Activated effector memory CD4-positive, alpha-beta T cell treated with anti-CD3 and anti-CD28 coated beads, Interleukin-2, amount 50 U/mL, for 16 hours (primary cell): ENCODE measurements around the gene DCAF7.
A peak's percentile ranks its signal among the peaks of the same experiment; 100 is the strongest.

Experiments
- DNase-seq: peaks from one replicate; pipeline ENCODE4 v3.0.0-alpha.2; 2020

Gene DCAF7

GRCh38 chr17:63549946-63550816, at the start of gene DCAF7:
TSS of gene DCAF7 (plus strand) at chr17:63550477. CDS start at chr17:63550678, 201 bp downstream.
- DNase-seq: peak; percentile 100

DNA sequence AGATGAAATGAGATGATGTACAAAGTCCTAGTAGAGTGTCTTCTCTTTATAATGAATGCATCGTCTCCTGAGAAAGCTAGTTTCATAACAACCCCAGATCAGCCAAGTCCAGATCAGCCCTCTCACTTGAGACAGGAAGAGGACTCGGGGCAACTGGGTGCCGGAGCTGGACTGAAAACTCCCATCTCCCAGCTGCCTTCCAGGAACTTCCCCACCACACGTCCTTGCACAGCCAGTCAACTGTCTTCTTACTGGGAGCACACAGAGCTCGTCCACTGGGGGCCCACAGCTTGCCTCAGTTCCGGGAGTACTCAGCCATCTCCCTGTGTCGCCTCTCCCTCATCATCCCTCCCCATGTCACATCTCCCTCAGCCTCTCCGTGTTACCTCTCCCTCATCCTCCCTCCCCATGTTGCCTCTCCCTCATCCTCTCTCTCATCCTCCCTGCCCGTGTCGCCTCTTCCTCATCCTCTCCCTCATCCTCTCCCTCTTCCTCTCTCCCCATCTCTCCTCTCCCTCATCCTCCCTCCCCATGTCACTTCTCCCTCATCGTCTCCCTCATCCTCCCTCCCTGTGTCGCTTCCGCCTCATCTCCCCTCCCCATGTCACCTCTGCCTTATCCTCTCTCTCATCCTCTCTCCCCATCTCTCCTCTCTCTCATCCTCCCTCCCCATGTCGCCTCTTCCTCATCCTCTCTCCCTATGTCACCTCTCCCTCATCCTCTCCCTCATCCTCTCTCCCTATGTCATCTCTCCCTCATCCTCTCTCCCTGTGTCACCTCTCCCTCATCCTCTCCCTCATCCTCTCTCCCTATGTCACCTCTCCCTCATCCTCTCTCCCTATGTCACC, 49.5 kb upstream of the DCAF7 start:
- DNase-seq: no peak

- no peak for DNase-seq
Measured at GRCh38 chr17:63503341-63503705, 47.0 kb upstream of the DCAF7 start.

GRCh38 chr17:63504261-63504660, 46.0 kb upstream of the DCAF7 start:
- no peak for DNase-seq

GRCh38 chr17:63505341-63505740, 44.9 kb upstream of the DCAF7 start:
- no peak for DNase-seq

- DNase-seq: no peak
Measured at GRCh38 chr17:63506627-63507026, 43.6 kb upstream of the DCAF7 start.

DNA sequence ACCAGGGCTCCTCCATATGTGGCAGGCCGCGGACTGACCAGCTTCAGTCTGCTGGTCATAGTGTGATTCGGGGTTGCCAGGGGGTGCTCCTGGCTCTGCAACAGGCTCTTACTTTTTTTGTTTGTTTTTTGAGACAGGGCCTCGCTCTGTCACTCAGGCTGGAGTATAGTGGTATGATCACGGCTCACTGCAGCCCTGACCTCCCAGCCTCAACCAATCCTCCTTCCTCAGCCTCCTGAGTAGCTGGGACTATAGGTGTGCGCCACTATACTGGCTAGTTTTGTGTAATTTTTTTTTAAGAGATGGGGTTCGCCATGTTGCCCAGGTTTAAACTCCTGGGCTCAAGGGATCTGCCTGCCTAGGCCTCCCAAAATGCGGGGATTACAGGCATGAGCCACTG, 38.9 kb upstream of the DCAF7 start:
- no peak for DNase-seq

GRCh38 chr17:63512388-63512787, 37.9 kb upstream of the DCAF7 start:
- no peak for DNase-seq

GRCh38 chr17:63512896-63513644, 37.2 kb upstream of the DCAF7 start:
- no peak for DNase-seq

DNA sequence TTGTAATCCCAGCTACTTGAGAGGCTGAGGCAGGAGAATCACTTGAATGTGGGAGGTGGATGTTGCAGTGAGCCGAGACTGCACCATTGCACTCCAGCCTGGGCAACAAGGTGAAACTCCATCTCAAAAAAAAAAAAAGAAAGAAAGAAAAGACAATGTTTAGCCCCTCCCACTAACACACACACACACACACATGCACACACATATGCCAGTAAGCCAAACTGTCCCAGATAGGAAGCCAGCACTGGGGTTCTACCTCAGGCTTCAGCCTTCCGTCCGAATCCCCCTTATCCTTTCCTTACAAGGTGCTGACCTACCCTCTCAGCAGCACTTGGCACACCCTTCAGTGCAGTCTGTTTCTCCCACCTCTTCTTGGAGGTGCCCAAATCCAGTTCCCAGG, 35.8 kb upstream of the DCAF7 start:
- no peak for DNase-seq

GRCh38 chr17:63514974-63515373, 35.3 kb upstream of the DCAF7 start:
- no peak for DNase-seq

- DNase-seq: no peak
Measured at GRCh38 chr17:63515426-63515825, 34.9 kb upstream of the DCAF7 start.

- peak; percentile 67 for DNase-seq
Measured at GRCh38 chr17:63516910-63517824, 33.1 kb upstream of the DCAF7 start.

- DNase-seq: no peak
Measured at GRCh38 chr17:63517825-63518534, 32.3 kb upstream of the DCAF7 start.

- DNase-seq: no peak
Measured at GRCh38 chr17:63519116-63519881, 31.0 kb upstream of the DCAF7 start.

- DNase-seq: no peak
Measured at GRCh38 chr17:63519972-63520882, 30.1 kb upstream of the DCAF7 start.

DNA sequence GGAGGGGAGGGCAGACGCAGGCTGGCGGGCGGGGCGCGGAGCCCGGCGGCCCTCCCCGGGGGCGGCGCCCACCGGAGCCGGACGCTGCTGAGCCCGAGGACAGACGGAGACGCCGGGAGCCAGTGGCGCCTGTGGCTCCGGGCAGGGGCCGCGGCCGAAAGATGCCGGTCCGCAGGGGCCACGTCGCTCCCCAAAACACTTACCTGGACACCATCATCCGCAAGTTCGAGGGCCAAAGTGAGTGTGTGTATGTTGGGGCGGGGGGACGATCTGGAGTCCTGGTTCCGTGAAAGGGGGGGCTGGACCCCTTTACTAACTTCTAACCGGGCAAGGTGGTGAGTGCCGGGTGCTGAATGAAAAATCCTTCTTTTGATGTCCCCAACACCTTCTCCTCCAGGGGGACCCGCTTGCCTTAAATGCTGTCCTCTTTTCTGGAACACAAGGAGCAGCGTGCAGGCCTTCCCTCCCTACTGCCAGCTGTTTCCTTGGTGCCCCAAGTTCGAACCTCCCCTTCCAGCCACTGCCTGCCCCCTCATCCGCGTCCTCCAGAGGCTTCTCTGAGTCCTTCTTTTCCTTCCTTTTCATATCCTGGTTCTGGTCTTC, 26.9 kb upstream of the DCAF7 start, which contains the start of gene KCNH6:
Gene KCNH6 (plus strand): TSS at position 106 of the 603 bp plus-strand sequence. CDS start 56 bp downstream, at position 162.
- no peak for DNase-seq

- no peak for DNase-seq
Measured at GRCh38 chr17:63524051-63524450, 26.2 kb upstream of the DCAF7 start.
